ENCODE data around the gene MIB1.

MIB1 gene

GRCh38 chr18:21865043-21865442 lies 124.5 kb downstream of the MIB1 start:
- no peaks in the 10 kb centered on the region for H3K9me3 ChIP-seq (ENCODE audit: control insufficient read depth, insufficient read depth, low read length)
- H3K79me2 ChIP-seq (ENCODE audit: control insufficient read depth, low read length) = no peaks in the 10 kb centered on the region
- no peaks in the 10 kb centered on the region for H4K20me1 ChIP-seq (ENCODE audit: control insufficient read depth, insufficient read depth, low read depth, low read length)
- H3K27ac ChIP-seq (ENCODE audit: low read depth, low read length) = no peak overlapping the region
- no peaks in the 10 kb centered on the region for H3F3A ChIP-seq (ENCODE audit: control insufficient read depth, insufficient read depth)
- H3K36me3 ChIP-seq (ENCODE audit: control insufficient read depth, low read length) = peaks cover 14% of the 10 kb centered on the region
- TF ChIP-seq CTCF (IDR thresholded peaks at IDR 0.05; ENCODE audit: low read depth, low read length, poor library complexity, severe bottlenecking) = no peak
- no peak for TF ChIP-seq EZH2phosphoT487 (IDR thresholded peaks at IDR 0.05; ENCODE audit: borderline replicate concordance, low read length)
- no peak overlapping the region for H3K4me2 ChIP-seq (ENCODE audit: low read length)
- H3K4me3 ChIP-seq (ENCODE audit: low read length) = no peak overlapping the region
- no peaks in the 10 kb centered on the region for H3K9me2 ChIP-seq (replicated peaks; ENCODE audit: control insufficient read depth, low read length)
- H3K27me3 ChIP-seq (ENCODE audit: control insufficient read depth, low read length) = no peaks in the 10 kb centered on the region
- H3K4me1 ChIP-seq (ENCODE audit: control insufficient read depth, low read length) = peaks cover 8% of the 10 kb centered on the region

GRCh38 chr18:21868770-21869169 lies 128.2 kb downstream of the MIB1 start:
- TF ChIP-seq EZH2phosphoT487 (IDR thresholded peaks at IDR 0.05; ENCODE audit: borderline replicate concordance, low read length) (no peak), CTCF (IDR thresholded peaks at IDR 0.05; ENCODE audit: low read depth, low read length, poor library complexity, severe bottlenecking) (no peak)
- no peak overlapping the region for H3K4me3 ChIP-seq (ENCODE audit: low read length)
- H3K36me3 ChIP-seq (ENCODE audit: control insufficient read depth, low read length) = peaks cover 4% of the 10 kb centered on the region; the same call in 1 of the 2 replicates
- H4K20me1 ChIP-seq (ENCODE audit: control insufficient read depth, insufficient read depth, low read depth, low read length) = no peaks in the 10 kb centered on the region
- H3K9me3 ChIP-seq (ENCODE audit: control insufficient read depth, insufficient read depth, low read length) = no peaks in the 10 kb centered on the region
- no peaks in the 10 kb centered on the region for H3K9me2 ChIP-seq (replicated peaks; ENCODE audit: control insufficient read depth, low read length)
- H3K4me2 ChIP-seq (ENCODE audit: low read length) = no peak overlapping the region
- H3K79me2 ChIP-seq (ENCODE audit: control insufficient read depth, low read length) = no peaks in the 10 kb centered on the region
- H3K4me1 ChIP-seq (ENCODE audit: control insufficient read depth, low read length) = peaks cover 8% of the 10 kb centered on the region
- H3K27me3 ChIP-seq (ENCODE audit: control insufficient read depth, low read length) = no peaks in the 10 kb centered on the region
- H3F3A ChIP-seq (ENCODE audit: control insufficient read depth, insufficient read depth) = no peaks in the 10 kb centered on the region
- H3K27ac ChIP-seq (ENCODE audit: low read depth, low read length) = no peak overlapping the region

- Histone ChIP-seq H3K27me3 (ENCODE audit: control insufficient read depth, low read length) (0 out of 2 replicates have a peak, but pooled peaks cover 2% of the 10 kb centered on the region), H3K4me3 (ENCODE audit: low read length) (no peak overlapping the region), H3F3A (ENCODE audit: control insufficient read depth, insufficient read depth) (no peaks in the 10 kb centered on the region), H3K36me3 (ENCODE audit: control insufficient read depth, low read length) (no peaks in the 10 kb centered on the region), H3K9me3 (ENCODE audit: control insufficient read depth, insufficient read depth, low read length) (no peaks in the 10 kb centered on the region), H3K4me2 (ENCODE audit: low read length) (no peak overlapping the region), H3K9me2 (replicated peaks; ENCODE audit: control insufficient read depth, low read length) (no peaks in the 10 kb centered on the region), H3K27ac (ENCODE audit: low read depth, low read length) (no peak overlapping the region), H3K79me2 (ENCODE audit: control insufficient read depth, low read length) (no peaks in the 10 kb centered on the region), H4K20me1 (ENCODE audit: control insufficient read depth, insufficient read depth, low read depth, low read length) (no peaks in the 10 kb centered on the region), H3K4me1 (ENCODE audit: control insufficient read depth, low read length) (no peaks in the 10 kb centered on the region)
- TF ChIP-seq CTCF (IDR thresholded peaks at IDR 0.05; ENCODE audit: low read depth, low read length, poor library complexity, severe bottlenecking) = no peak
- TF ChIP-seq EZH2phosphoT487 (IDR thresholded peaks at IDR 0.05; ENCODE audit: borderline replicate concordance, low read length) = no peak
Measured at GRCh38 chr18:21889570-21889969, 149.0 kb downstream of the MIB1 start.
